GM20431 (cell line): ENCODE data around the gene ZNF649.

Source experiments
- in situ Hi-C: fragments of 300-500 bp; cut with MseI, MboI; formaldehyde crosslinking; loops from one replicate; pipeline ENCODE4 v1.15.0; 2020; ENCODE audit warnings: low sequenced_read_pairs; ENCODE audit not compliant: unreplicated experiment

Gene ZNF649

GRCh38 chr19:51889934-51890333, 14.9 kb downstream of the ZNF649 start:
- in situ Hi-C loops = no loop called here

GRCh38 chr19:51887522-51888498, 17.0 kb downstream of the ZNF649 start, which contains the start of gene ZNF577:
Gene ZNF577, minus strand, starts transcription at chr19:51887951. Its CDS starts 7,569 bp downstream, at chr19:51880382.
- in situ Hi-C loops = no loop called here

GRCh38 chr19:51884713-51885112, 20.1 kb downstream of the ZNF649 start:
- in situ Hi-C loops = no loop called here

- in situ Hi-C loops = no loop called here
Measured at GRCh38 chr19:51882518-51882917, 22.3 kb downstream of the ZNF649 start.

GRCh38 chr19:51873097-51873496, 31.7 kb downstream of the ZNF649 start:
- in situ Hi-C loops = no loop called here

- in situ Hi-C loops = no loop called here
Measured at GRCh38 chr19:51861870-51862622, 42.8 kb downstream of the ZNF649 start.
